Activated T-cell treated with anti-CD3 and anti-CD28 coated beads, Interleukin-2, amount 50 U/mL, for 1 hour (primary cell): ENCODE measurements around the gene HEBP2.

Experiments used
- DNase-seq: peaks from one replicate; pipeline ENCODE4 v3.0.0-alpha.2; 2020

HEBP2 gene

GRCh38 chr6:138455746-138456400, 51.9 kb downstream of the HEBP2 start:
- no peak for DNase-seq

DNA sequence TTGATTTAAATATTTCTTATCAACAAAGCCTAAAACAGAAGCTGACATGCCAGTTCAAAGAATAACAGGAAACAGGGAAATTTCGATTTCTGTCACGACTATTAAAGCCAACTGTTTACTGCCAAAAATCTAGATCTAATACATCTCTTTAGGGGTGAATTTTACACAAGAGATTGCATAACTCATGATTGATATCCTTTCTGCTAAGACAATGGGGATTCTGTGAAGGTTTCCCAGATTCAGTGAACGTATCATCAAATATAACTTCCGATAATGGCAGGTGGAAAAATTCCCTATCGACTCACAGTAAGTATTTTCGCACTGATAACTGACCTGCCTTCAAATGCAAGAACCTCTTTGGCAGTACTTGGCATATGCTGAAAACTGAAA, 52.4 kb downstream of the HEBP2 start:
- no peak for DNase-seq

- no peak for DNase-seq
Observed at GRCh38 chr6:138461647-138462046, 57.6 kb downstream of the HEBP2 start.

GRCh38 chr6:138464085-138464484, 60.1 kb downstream of the HEBP2 start:
- DNase-seq: no peak

DNA sequence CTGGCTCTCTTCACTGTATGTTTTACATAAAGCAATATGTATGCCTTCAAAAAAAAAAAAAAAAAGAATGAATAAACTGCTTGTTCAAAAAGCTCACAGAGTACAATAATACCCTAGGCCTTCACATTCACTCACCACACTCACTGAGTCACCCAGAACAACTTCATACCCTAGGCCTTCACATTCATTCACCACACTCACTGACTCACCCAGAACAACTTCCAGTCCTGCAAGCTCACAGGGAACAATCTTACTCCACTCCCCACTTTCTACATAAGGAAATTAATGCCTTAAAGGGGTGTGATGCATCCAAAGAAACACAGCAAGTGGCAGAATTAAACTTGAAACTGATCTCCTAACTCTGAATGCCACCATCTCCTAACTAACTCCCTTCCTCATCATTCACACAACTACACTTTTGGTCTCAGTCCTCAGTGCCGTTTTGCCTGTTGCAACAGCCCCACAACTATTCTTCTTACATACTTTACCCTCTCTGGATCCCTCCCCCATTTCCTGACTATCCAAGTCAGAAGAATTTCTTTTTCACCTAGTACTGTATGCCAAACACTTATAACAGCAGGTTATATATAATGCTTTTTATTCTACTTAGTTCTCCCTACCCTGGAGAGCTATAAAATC, 61.1 kb downstream of the HEBP2 start:
- no peak for DNase-seq

- DNase-seq: no peak
Observed at GRCh38 chr6:138467901-138468300, 63.9 kb downstream of the HEBP2 start.

GRCh38 chr6:138468320-138469015, 64.4 kb downstream of the HEBP2 start:
- no peak for DNase-seq
